Parathyroid adenoma (tissue), 2 donors: Measurements from ENCODE around the gene DLGAP1.

Source experiments
- H2AFZ ChIP-seq: fragments of 300-600 bp; sonication (generic); one replicate; pipeline ENCODE4 v1.7.0; 2017; ENCODE audit warnings: antibody characterized with exemption, mild to moderate bottlenecking
- H3K27ac ChIP-seq: fragments of 300-600 bp; sonication (generic); one replicate; pipeline ENCODE4 v1.7.0; 2017
- H3K27me3 ChIP-seq: fragments of 300-600 bp; sonication (generic); one replicate; pipeline ENCODE4 v1.7.0; 2017; ENCODE audit warnings: low read length; ENCODE audit not compliant: control insufficient read depth, insufficient read depth
- H3K36me3 ChIP-seq: fragments of 300-600 bp; sonication (generic); one replicate; pipeline ENCODE4 v1.7.0; 2017; ENCODE audit warnings: low read length; ENCODE audit not compliant: control insufficient read depth, insufficient read depth
- H3K4me1 ChIP-seq: fragments of 300-600 bp; sonication (generic); one replicate; pipeline ENCODE4 v1.7.0; 2017; ENCODE audit warnings: control low read depth
- H3K4me2 ChIP-seq: fragments of 300-600 bp; sonication (generic); one replicate; pipeline ENCODE4 v1.7.0; 2017; ENCODE audit warnings: low read length
- H3K4me3 ChIP-seq: fragments of 300-600 bp; sonication (generic); one replicate; pipeline ENCODE4 v1.7.0; 2017; ENCODE audit warnings: low read depth, low read length
- H3K79me2 ChIP-seq: fragments of 300-600 bp; sonication (generic); one replicate; pipeline ENCODE4 v1.7.0; 2017; ENCODE audit warnings: control low read depth
- H3K9ac ChIP-seq: fragments of 300-600 bp; sonication (generic); one replicate; pipeline ENCODE4 v1.7.0; 2017; ENCODE audit warnings: mild to moderate bottlenecking
- H3K9me3 ChIP-seq: fragments of 300-600 bp; sonication (generic); one replicate; pipeline ENCODE4 v1.7.0; 2017; ENCODE audit warnings: low read length; ENCODE audit not compliant: control insufficient read depth
- TF ChIP-seq, protein P1 (sequence below): fragments of 300-600 bp; sonication (generic); IDR thresholded peaks from one replicate; pipeline ENCODE4 v1.7.0; 2017; ENCODE audit warnings: antibody characterized with exemption, mild to moderate bottlenecking
- donor health status: primary hyperparathyroidism.

The DLGAP1 gene

DNA sequence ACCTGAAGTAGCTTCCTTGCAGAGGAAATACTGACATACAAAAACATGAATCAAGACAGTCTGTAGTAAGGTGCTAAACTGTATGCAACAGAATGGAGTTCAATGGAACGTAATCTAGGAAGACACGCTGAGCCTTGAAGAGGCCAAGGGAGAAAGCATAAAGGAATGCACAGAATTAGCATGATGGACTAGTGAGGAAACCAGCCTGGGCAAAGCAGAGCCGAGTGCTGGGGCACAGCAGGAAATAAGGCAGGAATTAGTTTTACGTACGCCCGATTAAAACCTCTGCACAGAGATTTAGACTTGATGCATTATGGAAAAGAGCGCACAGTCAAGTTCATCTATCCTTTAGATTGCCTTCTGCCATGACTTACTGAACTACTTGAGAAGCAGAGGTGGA is 200.3 kb downstream of the DLGAP1 start:
- H3K4me3 ChIP-seq = no peak overlapping the region
- H2AFZ ChIP-seq = no peak overlapping the region
- no peaks in the 10 kb centered on the region for H3K9me3 ChIP-seq
- no peaks in the 10 kb centered on the region for H3K36me3 ChIP-seq
- TF ChIP-seq, protein P1, sequence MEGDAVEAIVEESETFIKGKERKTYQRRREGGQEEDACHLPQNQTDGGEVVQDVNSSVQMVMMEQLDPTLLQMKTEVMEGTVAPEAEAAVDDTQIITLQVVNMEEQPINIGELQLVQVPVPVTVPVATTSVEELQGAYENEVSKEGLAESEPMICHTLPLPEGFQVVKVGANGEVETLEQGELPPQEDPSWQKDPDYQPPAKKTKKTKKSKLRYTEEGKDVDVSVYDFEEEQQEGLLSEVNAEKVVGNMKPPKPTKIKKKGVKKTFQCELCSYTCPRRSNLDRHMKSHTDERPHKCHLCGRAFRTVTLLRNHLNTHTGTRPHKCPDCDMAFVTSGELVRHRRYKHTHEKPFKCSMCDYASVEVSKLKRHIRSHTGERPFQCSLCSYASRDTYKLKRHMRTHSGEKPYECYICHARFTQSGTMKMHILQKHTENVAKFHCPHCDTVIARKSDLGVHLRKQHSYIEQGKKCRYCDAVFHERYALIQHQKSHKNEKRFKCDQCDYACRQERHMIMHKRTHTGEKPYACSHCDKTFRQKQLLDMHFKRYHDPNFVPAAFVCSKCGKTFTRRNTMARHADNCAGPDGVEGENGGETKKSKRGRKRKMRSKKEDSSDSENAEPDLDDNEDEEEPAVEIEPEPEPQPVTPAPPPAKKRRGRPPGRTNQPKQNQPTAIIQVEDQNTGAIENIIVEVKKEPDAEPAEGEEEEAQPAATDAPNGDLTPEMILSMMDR = no peak
- no peaks in the 10 kb centered on the region for H3K4me1 ChIP-seq
- H3K9ac ChIP-seq = no peak overlapping the region
- H3K27ac ChIP-seq = no peak overlapping the region
- no peaks in the 10 kb centered on the region for H3K27me3 ChIP-seq
- no peak overlapping the region for H3K4me2 ChIP-seq
- no peaks in the 10 kb centered on the region for H3K79me2 ChIP-seq

- H3K9ac ChIP-seq = no peak overlapping the region
- H3K4me2 ChIP-seq = no peak overlapping the region
- no peak overlapping the region for H3K4me3 ChIP-seq
- H3K9me3 ChIP-seq = no peaks in the 10 kb centered on the region
- H3K79me2 ChIP-seq = no peaks in the 10 kb centered on the region
- no peaks in the 10 kb centered on the region for H3K36me3 ChIP-seq
- no peaks in the 10 kb centered on the region for H3K27me3 ChIP-seq
- TF ChIP-seq, protein P1 = no peak
- H3K4me1 ChIP-seq = no peaks in the 10 kb centered on the region
- no peak overlapping the region for H3K27ac ChIP-seq
- no peak overlapping the region for H2AFZ ChIP-seq
These were observed 202.3 kb downstream of the DLGAP1 start for GRCh38 chr18:4252829-4253228.

GRCh38 chr18:4251873-4252272 is 203.2 kb downstream of the DLGAP1 start:
- Histone ChIP-seq H3K4me3 (no peak overlapping the region), H3K9ac (no peak overlapping the region), H3K27me3 (no peaks in the 10 kb centered on the region), H3K4me1 (no peaks in the 10 kb centered on the region), H3K79me2 (no peaks in the 10 kb centered on the region), H3K9me3 (no peaks in the 10 kb centered on the region), H3K4me2 (no peak overlapping the region), H2AFZ (no peak overlapping the region), H3K27ac (no peak overlapping the region), H3K36me3 (no peaks in the 10 kb centered on the region)
- TF ChIP-seq, protein P1 = no peak

GRCh38 chr18:4251206-4251605 is 203.9 kb downstream of the DLGAP1 start:
- Histone ChIP-seq H3K27ac (no peak overlapping the region), H3K4me1 (no peaks in the 10 kb centered on the region), H3K79me2 (no peaks in the 10 kb centered on the region), H3K4me3 (no peak overlapping the region), H2AFZ (no peak overlapping the region), H3K4me2 (no peak overlapping the region), H3K36me3 (no peaks in the 10 kb centered on the region), H3K9me3 (no peaks in the 10 kb centered on the region), H3K9ac (no peak overlapping the region), H3K27me3 (no peaks in the 10 kb centered on the region)
- TF ChIP-seq, protein P1 = no peak

DNA sequence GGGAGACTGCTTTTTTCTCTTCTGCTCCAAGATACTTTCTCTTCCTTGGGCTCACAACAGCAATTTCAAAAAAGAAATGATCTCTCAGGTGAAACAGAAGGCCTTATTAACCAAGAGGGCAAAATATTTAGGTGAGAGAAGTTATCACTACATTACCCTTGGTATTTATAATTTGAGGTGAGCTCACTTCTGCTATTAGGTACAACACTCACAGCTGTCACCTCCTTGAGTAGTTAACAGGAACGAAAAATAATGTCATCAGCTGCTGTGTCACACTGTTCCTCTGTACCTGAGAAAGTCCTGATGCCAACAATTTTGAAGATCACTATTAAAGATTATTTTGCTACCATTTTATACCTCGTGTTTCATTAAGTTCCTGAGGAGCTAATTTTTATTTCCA is 205.0 kb downstream of the DLGAP1 start:
- H2AFZ ChIP-seq = no peak overlapping the region
- H3K4me3 ChIP-seq = no peak overlapping the region
- H3K27ac ChIP-seq = no peak overlapping the region
- H3K27me3 ChIP-seq = no peaks in the 10 kb centered on the region
- H3K4me1 ChIP-seq = no peaks in the 10 kb centered on the region
- H3K36me3 ChIP-seq = no peaks in the 10 kb centered on the region
- no peaks in the 10 kb centered on the region for H3K79me2 ChIP-seq
- H3K9ac ChIP-seq = no peak overlapping the region
- no peak overlapping the region for H3K4me2 ChIP-seq
- TF ChIP-seq, protein P1 = no peak
- H3K9me3 ChIP-seq = no peaks in the 10 kb centered on the region
